ENCODE data around the gene SLC4A5.

The SLC4A5 gene

GRCh38 chr2:74312913-74313312, 30.3 kb downstream of the SLC4A5 start:
- DNase-seq = no peak

- DNase-seq = no peak
Measured at GRCh38 chr2:74307720-74308119, 35.5 kb downstream of the SLC4A5 start.

DNA sequence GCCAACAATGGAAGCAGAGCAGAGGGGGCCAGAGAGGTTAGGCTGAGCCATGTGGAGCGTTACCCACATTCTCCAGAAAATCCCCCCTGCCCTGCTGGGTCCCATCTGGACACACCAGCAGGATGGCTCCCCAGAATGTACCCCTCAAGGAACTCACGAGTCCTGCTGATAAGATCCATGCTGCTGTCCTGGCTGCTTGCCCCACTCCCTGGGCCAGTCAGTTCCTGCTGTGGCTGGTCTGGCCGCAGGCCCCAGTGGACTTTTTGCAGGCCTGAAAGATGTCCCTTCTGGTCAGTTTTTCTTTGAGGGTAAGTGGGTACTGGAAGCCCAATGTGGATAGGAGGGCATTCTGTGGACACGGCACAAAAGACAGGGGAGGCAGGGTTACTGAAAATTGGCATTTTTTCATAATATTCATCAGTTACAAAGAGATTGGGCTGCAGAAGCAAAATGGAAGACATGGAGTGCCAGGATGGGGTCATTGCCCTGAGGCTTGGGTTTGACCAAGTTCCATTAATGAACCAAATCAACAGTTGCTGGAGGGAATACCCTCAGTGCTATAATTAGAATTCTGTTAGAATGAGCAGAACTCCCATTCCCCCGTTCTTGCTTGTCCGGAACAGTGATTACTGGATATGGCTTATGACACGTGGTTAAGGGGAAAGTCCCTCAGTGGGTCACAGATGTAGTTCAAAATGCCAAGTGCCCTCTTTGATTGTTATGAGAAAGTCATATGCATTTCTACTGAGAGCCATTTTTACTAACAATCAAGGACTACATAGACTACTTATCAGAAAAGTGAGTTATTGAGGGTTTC, 38.7 kb downstream of the SLC4A5 start:
- peak; percentile 31 for DNase-seq

DNA sequence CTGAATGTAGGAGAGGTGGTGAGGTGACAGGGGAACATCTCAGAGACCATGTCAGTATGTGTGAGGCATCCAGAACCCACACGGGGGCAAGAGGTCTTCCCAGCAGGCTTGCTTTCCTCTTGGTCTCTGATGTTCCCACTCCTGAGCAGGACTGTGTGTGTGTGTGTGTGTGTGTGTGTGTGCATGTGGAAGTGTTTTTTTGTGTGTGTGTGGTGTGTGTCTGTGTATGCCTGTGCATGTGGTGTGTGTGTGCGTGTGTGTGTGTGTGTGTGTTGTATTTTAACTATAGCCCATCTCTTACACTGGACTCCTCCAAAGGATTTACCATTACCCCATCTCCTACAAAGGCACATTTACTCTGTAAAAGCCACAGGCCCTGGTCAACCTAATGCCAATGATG, 40.4 kb downstream of the SLC4A5 start:
- DNase-seq = no peak

DNA sequence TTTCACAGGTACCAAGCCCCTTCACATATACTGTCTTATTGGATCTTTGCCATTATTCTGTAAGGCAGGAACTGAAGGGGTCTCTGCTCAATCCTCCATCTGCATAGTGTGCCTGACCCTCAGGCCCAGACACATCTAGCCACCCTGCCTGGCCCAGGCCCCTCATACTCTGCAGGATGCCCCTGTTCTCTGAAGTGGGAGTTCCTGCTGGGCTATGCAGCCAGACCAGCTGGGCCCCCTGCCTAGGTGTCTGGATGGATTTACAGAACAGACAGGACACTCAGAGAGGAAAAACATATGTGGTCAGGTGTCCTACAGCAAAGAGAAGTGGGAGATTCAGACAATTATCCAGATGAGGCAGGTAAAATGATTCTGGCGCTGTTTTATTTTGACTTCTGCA, 42.0 kb downstream of the SLC4A5 start:
- no peak for DNase-seq

GRCh38 chr2:74300506-74300905, 42.7 kb downstream of the SLC4A5 start:
- DNase-seq = no peak

GRCh38 chr2:74297950-74298349, 45.3 kb downstream of the SLC4A5 start:
- DNase-seq = no peak

GRCh38 chr2:74297391-74297790, 45.8 kb downstream of the SLC4A5 start:
- DNase-seq = no peak

DNA sequence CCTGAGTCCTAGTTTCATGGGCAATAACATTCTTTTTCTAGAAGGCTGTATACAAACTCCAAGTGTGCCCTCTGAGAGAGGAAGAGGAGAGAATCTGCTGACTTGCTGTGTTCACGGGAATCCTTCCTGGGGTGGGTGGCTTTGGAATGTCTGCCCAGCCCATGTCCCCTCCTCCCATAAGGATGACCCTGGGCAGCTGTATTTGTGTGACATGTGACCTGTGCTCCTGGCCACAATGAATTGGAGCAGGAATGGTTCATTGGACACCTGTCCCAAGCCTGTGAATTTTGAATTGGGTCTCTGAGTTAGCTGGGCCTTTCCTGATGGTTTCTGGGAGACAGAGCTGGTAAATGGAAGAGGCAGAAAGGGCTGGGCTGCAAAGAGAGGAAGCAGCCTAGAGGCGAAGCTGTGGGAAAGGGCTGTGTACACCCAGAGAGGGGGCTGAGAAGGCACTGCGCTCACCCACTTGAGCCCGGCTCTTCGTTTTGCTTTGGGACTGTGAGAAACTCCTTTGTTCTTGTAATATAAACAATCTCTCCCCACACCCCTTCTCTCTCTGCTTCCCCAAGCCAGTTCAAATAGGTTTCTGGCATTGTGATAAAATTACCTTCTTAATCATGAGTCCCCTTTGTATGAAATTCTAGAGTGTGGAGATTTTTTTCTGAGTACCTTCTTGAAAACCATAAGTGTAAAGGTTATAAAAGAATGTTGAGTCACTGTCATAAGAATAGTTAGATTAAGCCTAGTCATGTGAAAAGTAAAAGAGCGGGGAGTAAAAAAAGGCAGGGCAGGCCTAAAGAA, 49.8 kb downstream of the SLC4A5 start:
- DNase-seq = no peak

DNA sequence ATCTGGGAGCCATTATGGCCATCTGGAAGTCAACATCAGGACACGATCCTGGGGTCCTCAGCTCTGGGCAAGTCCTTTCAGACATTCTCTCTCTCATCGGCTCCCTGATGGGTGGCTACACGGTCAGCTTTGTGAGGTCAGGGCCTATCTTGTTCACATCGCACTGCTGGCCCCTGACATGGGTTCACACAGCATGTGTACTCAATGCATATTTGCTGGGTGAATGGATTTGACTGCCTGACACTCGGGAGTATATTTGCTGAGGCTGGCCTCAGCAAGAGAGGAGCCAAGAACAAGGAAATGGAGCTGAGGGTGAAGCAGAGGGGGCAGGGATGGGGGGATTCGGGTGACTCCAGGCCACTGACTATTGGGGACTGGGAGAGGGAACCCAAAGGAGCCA, 50.5 kb downstream of the SLC4A5 start:
- no peak for DNase-seq

DNA sequence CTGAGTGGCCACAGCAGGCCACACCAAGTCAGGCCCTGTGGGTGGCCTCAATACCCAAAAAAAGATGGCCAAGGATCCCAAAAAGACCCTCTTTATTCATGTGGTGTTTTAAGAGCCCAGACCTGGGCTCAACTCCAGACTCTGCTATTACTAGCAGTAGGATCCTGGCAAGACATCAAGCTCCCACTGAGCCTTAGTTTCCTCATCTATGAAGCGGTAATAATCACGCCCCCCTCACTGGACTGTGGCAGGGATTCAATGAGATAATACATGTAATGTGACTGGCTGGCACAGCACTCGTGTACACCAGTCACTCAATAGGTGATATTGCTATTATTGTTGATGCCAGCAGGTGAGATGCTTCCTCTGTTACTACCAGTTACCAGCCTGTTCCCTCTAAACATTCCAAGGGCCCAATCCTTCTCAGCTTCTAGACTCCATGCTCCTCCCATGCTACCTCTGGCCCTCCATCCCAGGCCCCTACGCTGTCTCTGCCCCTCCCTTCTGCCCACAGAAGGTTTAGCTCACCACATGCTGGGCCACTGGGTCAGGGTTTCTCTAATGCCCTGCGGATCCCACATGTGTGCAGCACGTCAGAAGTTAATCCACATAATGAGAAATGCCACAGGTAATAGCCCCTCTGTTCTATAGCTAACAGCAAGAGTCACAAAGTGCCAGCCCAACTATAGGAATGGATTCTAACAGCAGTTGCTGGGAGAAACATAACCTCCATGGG, 51.2 kb downstream of the SLC4A5 start:
- DNase-seq = no peak

GRCh38 chr2:74291218-74291544, 52.0 kb downstream of the SLC4A5 start:
- no peak for DNase-seq

GRCh38 chr2:74290466-74291217, 52.6 kb downstream of the SLC4A5 start:
- DNase-seq = peak; percentile 18

DNA sequence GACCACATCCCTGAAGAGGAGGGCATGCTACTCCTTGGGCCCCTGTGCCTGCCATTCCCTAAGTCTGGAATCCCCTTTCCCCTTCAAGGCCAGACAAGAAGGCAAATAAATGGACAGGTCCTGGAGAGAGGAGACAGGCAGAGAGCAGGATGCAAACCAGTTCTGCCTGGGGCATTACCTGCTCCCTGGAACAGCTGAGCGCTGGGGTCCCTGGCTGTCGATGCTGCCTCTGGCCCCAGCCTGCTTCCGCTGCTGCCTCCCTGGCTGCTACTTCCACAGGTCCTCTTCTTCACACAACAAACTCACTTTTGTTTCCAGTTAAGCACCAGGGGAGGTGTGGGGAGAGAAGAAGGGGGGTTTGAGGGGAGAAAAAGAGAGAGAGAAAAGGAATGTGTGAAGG, 53.1 kb downstream of the SLC4A5 start:
- no peak for DNase-seq

- DNase-seq = no peak
Measured at GRCh38 chr2:74286725-74287124, 56.5 kb downstream of the SLC4A5 start.

- no peak for DNase-seq
Measured at GRCh38 chr2:74281141-74281975, 61.9 kb downstream of the SLC4A5 start.

DNA sequence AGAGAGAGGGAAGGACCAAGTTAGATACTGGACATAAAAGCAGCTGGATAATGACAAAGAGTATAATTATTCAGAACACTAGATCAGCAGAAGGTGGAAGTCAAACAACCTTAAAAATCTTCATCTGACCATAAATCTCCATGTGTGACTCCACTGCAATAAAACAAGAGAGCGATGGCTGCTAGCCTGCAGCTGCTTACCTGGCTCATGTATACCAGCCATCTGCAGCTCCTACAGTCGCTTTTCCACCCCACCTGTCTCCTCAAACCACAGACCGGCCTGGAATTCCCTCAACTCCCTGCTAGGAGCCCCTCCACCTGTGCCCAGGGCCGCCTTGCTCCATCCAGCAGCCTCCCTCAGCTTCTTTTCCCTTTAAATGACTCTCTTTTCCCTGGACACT, 64.5 kb downstream of the SLC4A5 start:
- DNase-seq = no peak

DNA sequence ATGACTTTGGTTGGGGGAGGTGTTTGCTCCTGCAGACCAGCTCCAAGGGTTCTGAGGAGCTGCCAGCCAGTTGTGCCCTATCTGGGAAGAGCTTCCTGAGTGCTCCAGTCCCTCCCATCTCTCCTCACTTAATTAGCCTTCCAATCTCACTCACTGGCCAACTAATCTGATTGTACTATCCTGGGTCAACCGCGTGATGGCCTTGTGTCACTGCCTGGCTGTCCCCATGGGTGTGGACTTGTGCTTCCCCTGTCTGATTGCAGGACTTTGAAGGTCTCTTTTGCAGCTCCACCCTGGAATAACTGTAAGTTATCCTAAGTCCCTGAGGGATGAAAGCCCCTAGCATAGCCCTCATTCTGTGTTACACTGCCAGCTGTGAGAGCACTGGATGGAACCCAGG, 65.0 kb downstream of the SLC4A5 start:
- no peak for DNase-seq

DNA sequence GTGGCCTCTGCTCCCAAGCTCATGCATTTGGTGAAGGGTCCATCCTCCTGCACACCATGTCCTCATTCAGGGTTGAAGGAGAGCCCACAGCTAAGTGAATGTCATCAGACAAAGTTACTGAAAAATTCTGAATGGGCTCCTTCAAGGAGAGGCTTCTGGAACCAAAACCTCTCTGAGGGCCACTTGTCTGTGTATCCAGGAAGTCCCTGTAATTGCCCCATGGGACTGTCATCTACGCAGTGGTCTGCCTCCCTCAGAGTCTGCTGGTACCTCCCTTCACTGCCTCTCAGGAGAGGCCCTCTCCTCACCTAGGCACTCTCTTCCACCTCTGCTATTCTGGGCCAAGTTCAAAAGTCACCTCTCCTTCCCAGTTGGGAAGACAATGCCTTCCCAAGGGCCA, 68.0 kb downstream of the SLC4A5 start:
- DNase-seq = no peak

DNA sequence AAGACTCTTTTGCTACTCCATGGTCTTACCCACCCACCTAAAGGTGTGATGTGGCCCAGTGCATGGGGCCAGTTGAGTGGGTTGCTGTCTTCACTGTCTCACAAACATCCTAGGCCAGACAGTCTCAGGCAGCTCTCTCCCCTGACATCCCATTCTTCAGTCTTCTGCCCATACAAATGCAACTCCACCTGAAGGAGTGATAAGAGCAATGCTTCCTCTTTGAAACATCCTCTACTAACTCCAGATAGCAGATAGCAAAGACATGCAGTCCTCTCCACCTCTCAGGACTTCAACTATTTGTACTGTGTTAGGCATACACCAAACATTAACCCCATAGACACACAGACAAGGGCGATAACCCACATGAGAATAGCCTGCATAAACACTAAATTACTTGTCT, 73.5 kb downstream of the SLC4A5 start:
- DNase-seq = no peak

DNA sequence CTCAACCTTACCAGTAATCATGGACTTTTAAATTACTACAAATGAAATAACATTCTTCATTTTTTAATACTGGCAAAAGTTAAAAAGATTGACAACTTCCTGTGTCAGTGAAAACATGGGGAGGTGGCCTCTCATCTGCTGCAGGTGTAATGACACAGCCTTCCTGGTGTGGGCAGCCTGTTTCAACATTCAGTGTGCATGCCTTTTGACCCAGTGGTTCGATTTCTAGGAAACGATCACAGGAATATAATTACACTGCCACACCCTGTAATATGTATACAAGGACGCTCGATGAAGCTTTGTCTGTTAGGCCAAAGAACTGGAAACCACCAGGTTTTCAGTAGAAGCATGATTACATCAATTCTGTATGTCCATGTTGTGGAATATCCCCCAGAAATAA, 76.1 kb downstream of the SLC4A5 start:
- DNase-seq = peak; percentile 68

DNA sequence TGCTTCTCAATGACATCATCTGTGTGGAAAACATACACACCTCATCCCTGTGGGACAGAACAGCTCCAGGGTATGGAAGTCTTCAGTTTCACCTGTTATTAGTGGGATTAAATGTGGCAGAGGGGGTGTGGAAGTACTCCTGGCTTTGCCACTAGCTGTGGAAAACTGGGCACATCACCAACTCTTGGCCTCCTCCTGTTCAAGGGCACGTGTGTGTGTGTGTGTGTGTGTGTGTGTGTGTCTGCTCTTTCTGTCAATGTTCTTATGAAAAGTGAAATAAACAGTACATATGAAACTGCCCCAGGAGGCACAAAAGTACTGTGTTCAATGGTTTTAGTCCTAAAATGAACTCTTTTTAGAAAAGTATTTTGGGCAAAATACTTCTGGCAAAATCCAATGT, 78.9 kb downstream of the SLC4A5 start:
- DNase-seq = no peak

All from activated CD4-positive, alpha-beta T cell treated with anti-CD3 and anti-CD28 coated beads, Interleukin-2, Interleukin-6, amounts not matched to agents 100 ng/mL and 50 ng/mL, durations not matched to agents 16 hours and 8 hours (primary cell).